ENCODE measurements around the gene PCDHB15.
"Not testable (repeated sequence)": the region's sequence is repeated elsewhere in the genome, so short reads cannot be mapped to it uniquely, and the experiment has no call there.

- not testable (repeated sequence) for TF ChIP-seq POLR2A (IDR thresholded peaks at IDR 0.05; ENCODE audit: low read length); GATA1 (IDR thresholded peaks at IDR 0.05; ENCODE audit: low read depth, low read length)
These were observed 19.8 kb upstream of the PCDHB15 start for GRCh38 chr5:141225421-141225820.
